NCI-H1930 (cell line): Measurements from ENCODE around the gene DAAM2.

ENCODE experiments used
- DNase-seq, 2 experiments: peaks; one replicate each; lab custom pipeline; 2025; lab: John Stamatoyannopoulos, UW

The DAAM2 gene

DNA sequence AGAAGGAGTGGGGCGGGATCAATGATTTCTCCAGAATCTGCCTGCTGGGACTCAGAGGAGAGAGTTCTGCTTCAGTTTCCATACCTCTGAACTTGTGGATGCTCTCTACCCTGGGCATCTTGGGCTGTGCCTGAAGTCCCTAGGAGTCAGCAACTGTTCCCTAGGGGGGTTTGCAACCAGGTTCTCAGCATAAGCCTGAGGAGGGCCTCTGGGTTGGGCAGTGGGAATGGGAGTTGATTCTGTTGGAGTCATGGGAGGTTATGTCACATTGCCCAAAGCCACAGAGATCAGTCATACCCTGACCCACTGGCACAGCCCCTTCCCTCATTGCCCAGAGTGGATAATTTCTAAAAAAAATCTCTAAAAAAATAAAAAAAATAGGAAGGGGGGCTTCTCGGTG lies 94.7 kb downstream of the DAAM2 start:
- no peak for DNase-seq

DNA sequence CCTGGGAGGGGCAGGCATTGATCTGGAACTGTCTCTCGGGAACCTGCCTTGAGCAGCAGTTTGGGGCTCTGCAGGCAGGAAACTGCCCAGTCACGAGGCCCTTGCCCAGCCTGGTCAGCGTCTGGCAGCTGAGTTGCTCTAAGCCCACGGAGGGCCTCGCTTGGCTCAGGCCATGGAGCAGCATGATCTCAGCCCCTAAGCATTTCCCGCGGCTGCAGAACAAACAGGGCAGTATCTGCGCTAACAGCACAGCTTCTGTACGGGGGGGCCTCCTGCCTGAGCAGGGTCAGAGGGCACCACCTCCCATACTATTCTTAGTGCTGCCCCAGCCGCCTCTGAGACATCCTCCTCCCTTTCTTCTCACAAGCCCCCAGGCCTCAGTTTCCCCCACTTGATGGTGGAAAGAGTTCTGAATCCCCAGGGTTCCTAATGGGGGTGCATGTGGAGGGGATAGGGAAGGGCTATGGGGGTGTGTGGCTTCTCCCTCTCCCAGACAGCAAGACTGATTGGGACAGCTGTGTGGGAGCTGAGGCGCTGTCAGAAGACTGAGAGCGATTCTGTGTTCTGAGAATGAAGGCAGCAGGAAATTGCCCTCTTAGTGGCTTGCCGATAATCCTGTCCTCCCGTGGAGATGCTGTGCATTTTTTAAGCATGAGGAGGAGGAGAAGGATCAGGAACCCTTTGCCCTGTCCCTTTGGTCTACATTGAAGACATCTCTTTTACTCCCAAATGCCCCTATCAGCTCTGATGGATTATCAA lies 95.7 kb downstream of the DAAM2 start:
- DNase-seq = no peak

DNA sequence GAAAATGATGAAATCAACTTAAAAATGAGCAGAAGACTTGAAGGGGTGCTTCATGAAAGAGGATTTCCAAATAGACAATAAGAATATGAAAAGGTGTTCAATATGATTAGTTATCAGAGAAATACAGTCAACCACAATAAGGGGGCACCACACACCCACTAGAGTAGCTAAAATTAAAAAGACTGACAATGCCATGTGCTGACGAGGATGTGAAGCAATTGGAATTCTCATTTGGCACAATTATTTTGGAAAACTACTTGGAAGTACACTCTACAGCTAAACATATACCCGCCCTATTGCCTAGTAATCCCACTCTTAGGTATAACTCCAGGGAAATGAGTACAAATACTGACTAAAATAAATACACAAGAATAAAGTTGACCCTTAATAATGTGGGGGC lies 97.1 kb downstream of the DAAM2 start:
- no peak for DNase-seq

DNA sequence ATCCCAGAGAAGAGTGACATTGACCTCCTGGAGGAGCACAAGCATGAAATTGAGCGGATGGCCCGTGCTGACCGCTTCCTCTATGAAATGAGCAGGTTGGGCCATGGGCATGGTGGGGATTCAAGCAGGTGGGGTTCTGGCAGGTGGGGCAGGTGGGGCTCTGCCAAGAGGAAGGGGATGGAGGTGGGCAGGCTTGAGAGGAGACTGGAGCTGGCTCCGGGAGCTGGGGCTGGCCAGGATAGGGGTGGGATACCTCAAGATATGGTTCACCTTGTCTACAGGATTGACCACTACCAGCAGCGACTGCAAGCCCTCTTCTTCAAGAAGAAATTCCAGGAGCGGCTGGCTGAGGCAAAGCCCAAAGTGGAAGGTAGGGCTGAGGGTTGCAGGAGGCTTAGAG lies 99.2 kb downstream of the DAAM2 start:
- no peak for DNase-seq

DNA sequence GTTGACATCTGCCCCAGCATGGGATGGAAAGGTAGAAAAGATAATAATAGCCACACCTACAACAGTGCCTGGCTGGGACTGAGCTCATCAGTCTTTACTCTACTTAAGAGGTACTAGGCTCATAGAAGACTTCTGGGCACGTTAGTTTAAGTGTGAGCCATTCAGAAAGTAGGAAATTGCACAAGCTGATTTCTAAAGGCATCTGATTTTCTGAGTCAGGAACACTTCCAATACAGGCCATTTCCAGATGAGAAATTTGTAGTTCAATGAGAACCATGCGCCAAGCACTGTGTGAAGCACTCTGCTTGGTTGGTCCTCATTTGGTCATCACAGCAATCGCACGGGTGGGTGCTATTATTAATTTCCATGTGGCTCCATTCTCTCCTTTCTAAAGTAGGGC lies 99.8 kb downstream of the DAAM2 start:
- DNase-seq = no peak

DNA sequence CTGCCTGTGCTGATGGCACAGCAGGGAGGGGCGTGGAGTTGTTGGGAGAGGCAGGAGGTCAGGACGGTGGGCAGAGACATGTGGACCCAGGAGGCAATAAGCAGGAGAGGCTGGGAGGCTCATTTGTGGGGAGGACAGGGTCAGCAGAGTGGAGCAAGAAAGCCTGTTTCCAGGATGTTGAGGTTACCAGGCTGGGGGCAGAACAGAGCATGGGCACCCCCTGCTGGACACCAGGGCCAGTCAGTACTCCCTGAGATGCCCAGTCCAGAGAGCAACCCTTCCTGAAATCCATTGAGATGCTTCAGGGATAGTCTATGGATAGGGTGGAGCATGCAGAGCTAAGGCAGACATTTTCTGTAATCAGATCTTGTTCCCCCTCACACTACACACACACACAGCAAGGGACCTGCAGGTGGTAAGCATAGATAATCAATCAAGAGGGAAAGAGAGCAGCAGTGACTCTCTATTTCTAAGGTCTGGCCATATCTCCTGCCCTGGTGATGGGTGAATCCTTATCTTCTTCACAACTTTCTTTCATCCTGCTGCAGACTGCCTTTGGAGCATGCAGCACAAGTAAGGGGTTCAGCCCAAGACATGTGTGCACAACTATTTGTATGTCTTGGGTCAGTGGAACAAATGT lies 100.4 kb downstream of the DAAM2 start:
- peak in 1 of 2 experiments; percentile 5 for DNase-seq

DNA sequence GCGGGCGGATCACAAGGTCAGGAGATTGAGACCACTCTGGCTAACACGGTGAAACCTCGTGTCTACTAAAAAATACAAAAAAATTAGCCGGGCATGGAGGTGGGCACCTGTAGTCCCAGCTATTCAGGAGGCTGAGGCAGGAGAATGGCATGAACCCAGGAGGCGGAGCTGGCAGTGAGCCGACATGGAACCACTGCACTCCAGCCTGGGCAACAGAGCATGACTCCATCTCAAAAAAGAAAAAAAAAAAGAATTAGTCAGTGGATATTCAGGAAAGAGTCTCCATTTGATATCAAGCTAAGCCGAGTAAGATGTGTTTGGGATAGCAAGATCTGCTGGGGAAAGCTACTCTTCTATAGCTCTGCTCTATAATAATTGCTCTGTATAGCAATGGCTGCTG lies 101.1 kb downstream of the DAAM2 start:
- no peak for DNase-seq

DNA sequence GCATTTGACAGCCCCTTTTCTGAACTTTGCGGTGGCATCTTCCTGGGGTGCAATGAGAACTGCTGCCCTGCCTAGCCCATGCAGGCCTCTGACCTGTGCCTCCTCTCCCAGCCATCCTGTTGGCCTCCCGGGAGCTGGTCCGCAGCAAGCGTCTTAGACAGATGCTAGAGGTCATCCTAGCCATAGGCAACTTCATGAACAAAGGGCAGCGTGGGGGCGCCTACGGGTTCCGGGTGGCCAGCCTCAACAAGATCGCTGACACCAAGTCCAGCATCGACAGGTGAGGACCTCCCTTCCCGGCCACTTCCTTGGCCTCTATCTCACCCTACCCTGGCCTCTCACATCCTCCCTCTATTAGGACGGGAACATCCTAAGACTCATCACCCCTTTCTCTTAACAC lies 104.5 kb downstream of the DAAM2 start:
- DNase-seq = no peak

DNA sequence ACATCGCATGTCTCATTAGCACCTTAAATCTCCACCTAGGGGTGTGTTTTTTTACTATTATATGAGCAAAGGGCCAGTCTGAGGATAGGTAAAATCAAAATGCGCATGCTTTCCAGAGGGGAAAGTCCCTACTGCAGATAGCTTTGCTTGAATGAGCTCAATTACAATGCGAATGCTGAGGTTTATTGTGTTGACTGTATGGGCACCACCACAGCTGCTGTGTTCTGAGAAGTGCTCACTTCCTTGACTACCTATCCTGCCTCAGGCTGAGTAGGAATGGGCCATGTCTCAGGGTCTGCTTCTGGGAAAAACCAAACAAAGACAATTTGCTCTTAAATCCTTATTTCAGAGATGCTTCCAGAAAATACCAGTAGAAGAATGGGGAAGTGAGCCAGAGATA lies 105.5 kb downstream of the DAAM2 start:
- DNase-seq = no peak

DNA sequence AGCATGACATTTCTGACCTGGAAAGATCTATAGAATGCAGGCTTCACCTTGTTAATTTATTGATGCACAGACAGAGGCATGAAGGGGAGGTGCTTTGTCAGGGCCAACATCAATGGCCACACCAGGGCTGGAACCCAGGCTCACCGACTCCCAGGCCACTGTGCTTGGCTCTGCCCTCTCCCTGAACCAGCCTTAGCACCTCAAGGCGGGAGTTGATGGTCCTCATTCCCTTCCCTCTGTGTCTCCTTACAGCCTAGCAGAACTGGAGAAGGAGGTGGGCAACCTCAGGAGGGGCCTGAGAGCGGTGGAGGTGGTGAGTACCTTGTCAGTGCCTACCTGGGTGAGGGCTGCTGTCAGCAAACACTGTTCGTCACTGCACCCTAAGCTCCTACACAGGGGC lies 106.4 kb downstream of the DAAM2 start:
- no peak for DNase-seq

DNA sequence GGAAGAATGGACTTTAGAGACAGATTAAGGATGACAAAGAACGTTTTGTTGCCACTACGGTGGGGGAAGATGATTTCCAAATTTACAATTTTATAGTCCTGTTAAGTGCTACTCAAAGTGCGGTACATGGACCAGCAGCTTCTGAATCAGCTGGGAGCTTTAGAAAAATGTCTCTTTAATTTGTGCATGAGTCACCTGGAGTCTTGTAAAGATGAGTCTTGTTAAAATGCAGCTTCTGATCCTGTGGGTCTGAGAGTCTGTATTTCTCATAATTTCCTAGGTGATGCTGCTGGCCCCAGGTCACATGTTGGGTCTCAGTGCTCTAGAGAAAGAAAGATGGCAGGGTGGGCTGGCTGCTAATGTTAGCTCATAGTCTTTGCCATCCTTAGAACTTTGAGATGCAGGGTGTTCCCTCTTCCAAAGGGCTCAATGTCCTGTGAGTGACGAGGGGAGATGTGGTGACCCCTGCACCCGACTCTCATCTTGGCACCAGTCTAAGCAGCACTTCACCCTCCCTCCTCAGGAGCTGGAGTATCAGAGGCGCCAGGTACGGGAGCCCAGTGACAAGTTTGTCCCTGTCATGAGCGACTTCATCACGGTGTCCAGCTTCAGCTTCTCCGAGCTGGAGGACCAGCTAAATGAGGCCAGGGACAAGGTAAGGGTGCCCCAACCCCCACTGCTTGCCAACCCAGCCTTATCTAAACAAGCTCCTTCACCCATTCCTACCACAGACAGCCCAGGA lies 107.5 kb downstream of the DAAM2 start:
- no peak for DNase-seq

DNA sequence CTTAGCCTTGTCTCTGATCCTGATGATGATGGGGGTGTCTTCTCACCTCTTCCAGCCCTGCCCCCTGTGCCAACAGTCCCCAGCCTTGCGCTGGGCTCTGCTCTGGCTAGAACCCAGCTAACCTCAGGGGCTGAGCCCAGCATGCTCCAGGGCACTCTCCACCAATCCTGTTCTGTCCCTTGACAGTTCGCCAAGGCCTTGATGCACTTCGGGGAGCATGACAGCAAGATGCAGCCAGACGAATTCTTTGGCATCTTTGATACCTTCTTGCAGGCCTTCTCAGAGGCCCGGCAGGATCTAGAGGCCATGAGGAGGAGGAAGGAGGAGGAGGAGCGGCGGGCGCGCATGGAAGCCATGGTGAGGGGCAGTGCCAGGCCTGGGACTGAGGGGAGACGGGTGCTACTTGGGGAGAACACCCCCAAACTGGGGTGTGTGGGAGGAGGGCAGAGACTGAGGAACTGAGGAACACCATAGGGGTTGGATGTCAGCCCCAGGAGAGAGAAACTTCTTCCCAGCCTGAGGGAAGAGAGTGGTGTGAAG lies 109.0 kb downstream of the DAAM2 start:
- no peak for DNase-seq

DNA sequence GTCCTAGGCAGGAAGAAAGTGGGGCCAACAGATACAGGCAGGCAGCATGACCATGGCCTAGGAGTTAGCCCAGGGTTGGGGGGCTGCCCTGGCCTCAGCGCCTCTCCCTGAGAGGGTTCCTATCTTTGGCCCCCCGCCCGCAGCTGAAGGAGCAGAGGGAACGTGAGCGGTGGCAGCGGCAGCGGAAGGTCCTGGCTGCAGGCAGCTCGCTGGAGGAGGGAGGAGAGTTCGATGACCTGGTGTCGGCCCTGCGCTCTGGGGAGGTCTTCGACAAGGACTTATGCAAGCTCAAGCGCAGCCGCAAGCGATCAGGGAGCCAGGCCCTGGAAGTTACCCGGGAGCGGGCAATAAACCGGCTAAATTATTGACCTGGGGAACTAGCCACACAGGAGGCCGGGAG lies 109.5 kb downstream of the DAAM2 start:
- DNase-seq = no peak

DNA sequence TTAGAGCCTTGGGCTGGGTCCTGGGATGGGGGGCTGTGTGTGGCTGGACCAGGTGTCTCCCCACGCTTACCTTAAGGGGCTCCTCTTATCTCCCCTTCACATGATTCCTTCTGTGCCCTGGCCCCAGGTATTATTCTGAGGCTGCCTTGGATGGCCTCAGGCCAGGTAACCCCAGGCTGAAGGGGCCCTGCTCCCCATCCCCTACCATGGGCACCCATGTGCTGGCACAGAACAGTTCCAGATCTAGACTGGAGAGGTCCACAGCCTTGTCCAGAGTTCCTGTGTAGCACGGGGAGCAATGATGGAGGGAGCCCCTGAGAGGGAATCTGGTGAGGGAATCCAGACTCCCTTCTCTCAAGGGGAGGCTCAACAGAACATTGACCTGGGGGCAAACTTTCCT lies 110.0 kb downstream of the DAAM2 start:
- DNase-seq = no peak

DNA sequence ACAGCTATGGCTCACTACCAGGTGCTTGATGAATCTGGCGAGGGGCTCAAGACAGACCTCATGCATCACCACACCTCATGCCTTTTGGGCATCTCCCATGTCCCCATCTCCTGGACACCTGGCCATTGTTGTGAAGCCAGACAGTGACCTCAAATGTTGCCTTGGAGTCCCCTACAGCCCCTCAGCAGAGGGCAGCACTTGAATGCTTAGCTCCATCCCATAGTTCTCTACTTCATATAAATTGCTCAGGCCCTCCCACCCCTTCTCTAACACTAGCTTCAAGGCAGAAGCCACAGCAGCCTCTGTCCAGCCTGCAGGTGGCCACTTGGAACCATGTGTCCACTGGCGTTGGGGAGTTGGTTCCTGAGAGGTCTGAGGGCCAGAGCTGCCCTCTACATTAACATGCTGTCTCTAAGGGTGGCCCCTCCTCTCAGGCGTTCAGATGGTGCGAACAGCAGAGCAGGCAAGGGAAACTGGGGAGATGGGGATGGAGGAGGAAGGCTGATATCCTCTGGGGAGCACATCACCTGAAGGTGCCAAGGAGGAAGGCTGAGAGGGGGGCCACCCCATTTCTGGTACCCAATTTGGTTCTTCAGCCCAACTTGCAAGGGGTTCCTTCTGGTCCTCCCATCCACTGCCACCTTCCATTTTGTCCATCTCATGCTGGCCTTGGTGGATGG lies 110.8 kb downstream of the DAAM2 start:
- DNase-seq = no peak

DNA sequence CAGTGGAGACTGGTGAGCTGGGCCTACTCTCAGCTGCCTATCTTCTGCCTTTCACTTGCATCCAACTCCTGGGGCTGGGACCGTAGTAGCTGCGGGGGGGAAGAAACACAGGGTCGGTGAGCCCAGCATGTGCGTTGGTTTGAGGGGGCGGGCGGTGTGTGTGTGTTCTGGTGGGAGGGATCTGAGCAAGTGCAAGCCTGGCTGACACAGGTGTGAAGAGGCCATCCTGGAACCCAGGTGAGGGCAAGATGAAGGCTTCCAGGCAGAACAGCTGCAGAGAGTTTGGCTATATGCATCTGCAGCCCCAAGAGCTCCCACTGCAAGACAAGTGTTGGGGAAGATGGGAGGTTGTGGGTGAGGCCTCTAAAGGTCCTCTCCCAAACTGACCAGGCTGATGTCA lies 111.5 kb downstream of the DAAM2 start:
- no peak for DNase-seq

DNA sequence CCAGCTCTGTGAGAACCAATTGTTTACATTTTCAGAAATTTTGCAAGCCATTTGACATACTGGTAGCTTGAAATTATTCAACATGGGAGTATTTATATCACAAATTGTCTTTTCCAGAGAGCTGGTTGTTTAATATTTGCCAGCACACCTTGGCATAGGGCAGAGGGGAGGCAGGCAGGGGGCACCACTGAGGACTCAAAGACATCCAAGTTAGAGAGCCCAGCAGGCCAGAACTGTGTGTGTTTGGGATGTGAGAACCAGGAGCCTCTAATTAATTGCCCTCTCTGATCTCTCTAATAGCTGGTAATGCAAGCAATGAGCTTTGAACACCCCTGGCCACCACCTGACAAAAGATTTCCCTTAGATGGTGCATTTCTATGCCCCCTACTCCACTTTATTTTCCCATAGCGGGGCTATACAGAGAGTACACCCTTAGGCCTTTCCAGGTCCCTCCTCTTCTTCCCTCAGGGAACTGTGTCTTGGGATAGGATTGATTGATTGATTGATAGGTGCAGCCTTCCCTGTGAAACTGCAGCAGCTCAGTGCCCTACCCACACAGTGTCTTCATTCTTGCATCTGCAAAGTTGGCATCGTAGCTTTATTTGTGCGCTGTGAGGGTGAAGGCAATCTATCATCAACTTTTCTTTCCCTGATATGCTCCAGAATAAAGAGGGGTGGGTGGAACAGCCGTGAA lies 112.9 kb downstream of the DAAM2 start:
- no peak for DNase-seq

DNA sequence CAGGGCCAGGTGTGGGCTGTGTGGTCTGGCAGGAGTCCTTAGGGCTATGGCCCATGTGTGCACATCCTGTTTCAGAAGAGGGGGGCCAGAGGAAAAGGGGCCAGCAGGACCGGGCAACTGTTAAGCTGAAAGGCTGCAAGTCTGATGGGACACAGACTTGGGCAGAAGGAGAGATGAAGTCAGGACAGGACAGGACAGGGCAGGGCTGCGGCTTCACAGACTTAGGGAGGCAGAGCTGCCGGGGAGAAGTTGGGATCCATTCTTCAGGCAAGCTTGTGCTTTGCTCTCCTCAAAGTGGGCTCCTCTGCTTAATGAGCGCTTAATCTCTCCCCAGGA lies 113.4 kb downstream of the DAAM2 start:
- no peak for DNase-seq

DNA sequence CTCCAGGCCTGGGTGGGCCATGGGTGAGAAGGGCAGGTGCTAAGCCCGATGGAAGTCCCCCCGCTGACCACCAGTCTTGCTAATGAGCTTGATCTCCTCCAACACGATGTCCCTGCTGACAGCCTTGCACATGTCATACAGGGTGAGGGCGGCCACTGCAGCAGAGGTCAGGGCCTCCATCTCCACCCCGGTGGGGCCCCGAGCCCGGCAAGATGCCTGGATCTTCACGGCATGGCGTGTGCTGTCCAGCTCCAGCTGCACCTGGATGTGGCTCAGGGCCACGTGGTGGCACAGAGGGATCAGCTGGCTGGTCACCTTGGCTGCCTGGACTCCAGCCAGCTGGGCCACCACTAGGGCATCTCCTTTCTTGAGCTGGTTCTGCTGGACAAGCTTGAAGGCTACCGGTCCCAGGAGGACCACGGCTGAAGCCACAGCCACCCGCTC lies 114.2 kb downstream of the DAAM2 start:
- DNase-seq = no peak

DNA sequence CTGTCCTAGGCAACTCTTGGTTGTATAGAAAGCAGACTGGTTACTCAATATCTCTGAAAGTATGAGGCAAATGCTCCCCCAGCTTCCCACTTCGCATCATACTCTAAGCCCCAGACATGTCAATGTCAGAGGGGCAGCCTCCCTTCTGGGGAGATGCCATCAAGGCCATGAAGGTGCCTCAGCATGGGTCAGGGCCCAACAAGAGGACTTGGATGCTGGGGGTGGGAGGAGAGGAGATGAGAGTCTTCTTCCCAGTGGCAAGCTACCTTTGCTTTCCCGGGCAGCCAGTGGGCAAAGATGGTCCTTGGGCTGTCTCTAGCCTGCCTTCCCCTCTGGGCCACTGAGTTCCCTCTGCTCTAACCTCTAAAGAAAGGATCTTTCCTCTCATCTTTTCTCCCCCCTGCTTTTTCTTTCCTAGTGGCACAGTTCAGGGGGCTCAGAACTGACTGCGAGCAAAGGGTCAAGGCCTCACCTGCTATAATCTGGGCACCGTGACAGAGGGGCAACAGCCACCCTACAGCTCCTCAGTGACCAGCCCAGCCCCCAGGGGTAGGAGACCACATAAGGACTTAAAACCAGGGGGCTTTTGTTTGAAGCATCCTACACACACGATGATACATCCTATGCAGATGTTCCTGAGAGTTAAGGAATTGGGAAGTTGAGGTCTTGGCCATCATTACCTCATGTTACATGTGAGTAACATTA lies 115.8 kb downstream of the DAAM2 start:
- DNase-seq = no peak
